ENCODE measurements around the gene DHFR.

- TF ChIP-seq CTCF (IDR thresholded peaks at IDR 0.05) (no peak), POLR2A (IDR thresholded peaks at IDR 0.05) (no peak)
Observed at GRCh38 chr5:80689627-80690026, 34.8 kb upstream of the DHFR start.

Data from thyroid gland (tissue), 4 donors.